CD4-positive, alpha-beta T cell treated with Interleukin-6 for 4 hours (primary cell): ENCODE data around the gene HMCN2.

ENCODE experiments used
- DNase-seq: peaks from one replicate; pipeline ENCODE4 v3.0.0-alpha.2; 2020; ENCODE audit warnings: mixed read lengths

HMCN2 gene

DNA sequence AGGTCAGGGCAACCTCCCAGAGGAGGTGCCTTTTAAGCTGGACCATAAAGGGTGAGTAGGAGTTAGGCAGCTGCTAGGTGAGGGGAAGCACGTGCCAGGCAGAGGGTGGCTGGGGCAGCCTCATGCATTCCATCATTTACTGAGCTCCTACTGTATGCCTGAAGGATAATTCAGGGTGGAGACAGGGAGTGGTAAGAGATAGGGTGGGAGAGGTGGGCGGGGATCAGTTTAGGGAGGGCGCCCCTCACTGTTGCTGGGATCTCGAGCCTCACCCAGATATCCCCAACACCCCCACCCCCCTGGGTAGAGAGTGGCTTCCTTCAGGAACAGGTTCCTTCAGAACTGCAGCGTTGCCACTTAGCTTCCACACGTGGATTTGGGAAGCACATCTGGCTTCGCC is 104.7 kb downstream of the HMCN2 start:
- no peak for DNase-seq

DNA sequence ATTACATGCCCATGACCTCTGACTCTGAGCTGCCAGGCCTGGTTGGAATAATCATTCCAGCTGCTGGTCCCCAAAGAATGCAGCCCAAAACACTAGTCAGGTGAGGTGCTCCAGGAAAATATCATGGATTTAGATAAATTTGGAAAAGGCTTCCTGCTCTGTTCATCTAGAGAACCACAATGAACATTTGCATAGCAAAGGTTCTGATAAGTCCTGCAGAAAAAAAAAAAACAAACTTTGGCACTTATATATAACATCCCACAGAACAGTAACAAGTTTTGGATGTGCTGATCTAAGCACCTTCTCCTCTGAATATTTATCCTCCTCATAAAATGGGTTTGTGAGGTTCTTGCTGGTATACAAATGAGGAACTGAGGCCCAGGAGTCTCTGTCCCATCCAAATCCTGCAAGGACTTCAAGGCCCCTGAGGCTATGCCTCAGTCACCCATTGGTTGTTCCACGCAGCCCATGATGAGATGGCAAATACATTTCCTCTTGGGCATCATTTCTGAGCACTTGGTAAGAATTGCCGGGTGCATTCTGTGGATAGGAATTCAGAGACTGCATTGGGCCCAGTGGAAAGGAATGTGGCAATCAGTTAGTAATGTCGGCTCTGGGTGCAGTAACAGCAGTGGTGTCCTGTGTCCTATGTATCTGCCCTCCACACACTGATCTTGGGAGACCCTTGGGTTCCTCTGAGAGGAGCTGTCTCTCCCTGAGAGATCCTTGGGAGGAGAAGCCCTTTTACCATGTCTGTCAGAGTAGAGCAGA is 105.8 kb downstream of the HMCN2 start:
- no peak for DNase-seq

DNA sequence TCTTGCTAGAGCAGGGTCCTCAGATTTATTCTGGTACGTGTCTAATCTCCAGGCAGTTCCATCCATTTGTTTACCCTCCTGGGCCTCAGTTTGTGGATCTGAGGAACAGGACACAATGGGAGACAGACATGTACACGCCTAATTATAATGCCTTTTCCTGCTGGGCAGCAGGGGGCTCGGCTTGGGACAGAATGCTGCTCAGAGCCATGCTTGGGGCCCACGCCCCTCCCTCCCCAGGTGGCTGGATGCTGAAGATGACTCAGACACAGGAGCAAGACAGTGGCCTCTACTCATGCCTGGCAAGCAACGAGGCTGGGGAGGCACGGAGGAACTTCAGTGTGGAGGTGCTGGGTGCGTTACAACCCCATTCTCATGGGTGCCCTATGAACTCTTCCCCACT is 106.5 kb downstream of the HMCN2 start:
- no peak for DNase-seq

DNA sequence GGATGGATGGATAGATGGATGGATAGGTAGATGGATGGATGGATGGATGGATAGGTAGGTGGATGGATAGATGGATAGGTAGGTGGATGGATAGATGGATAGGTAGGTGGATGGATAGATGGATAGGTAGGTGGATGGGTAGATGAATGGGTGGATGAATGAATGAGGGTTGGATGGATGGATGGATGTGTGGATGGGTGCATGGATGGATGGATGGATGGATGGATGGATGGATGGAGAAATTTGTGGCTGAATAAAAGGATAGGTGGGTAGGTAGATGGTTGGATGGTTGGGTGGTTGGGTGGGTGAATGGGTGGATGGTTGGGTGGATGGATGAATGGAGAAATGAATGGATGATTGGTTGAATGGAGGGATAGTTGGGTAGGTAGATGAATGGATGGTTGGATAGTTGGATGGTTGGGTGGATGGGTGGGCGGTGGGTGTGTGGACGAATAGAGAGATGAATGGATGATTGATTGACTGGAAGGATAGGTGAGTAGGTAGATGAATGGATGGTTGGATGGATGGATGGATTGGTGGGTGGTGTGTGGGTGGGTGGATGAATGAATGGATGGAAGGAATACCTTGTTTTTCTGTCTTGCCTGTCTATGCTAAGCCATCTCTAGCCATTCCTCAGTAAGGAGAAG is 108.2 kb downstream of the HMCN2 start:
- DNase-seq = no peak

DNA sequence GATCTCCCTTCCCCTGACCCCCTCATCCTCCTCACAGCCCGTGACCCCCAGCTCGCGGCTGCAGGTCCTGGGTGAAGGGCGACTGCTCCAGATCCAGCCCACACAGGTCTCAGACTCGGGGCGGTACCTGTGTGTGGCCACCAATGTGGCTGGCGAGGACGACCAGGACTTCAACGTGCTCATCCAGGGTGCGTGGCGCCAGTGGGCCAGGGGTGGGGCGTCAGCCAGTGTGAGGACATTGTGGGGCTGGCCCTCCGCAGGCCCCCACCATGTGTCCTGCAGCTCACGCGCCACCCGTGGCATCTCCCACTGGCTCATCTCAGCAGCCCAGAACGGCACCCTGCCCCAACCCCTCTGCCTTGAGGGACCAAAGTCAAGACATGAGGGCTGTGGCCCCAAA is 112.1 kb downstream of the HMCN2 start:
- no peak for DNase-seq

DNA sequence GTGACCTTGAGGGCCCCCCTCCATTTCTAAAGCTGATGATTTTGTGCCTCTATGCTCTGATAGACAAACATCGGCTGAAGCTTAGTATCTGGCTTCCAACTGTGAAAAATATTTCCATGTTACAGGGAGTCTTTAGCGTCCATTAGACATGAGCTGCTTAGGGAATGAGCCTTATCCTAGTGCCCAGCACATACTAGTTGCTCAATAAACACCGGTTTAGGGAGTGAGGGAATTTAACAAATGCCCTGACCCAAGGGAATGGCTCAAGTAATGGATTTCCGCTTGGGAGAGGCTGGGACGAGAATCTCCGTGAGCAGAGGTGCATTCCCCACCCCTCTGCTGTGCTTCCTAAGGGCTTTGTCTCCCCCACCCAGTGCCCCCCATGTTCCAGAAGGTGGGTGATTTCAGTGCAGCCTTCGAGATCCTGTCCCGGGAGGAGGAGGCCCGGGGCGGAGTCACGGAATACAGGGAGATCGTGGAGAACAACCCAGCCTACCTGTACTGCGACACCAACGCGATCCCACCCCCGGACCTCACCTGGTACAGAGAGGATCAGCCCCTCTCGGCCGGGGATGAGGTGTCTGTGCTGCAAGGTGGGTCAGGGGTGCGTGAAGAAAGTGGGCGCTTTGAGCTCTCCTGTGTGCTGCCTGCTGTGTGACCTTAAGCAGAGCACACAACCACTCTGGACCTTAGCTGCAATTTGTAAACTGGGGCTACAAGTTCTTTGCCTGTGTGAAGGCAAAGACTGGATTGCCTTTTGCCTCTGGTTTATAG is 113.5 kb downstream of the HMCN2 start:
- DNase-seq = no peak

DNA sequence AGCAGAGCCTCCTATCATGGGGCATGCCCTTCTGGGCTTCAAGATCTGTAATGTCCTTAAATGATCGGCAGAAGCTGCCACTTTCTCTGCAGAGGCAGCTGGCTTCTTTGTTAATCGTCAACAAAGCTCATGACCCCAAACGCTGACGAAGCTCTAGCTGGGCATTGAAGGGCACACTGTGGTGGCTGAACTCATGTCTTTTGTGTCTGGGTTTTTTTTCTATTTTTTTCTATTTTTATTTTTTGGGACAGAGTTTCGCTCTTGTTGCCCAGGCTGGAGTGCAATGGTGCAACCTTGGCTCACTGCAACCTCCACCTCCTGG is 114.0 kb downstream of the HMCN2 start:
- no peak for DNase-seq

DNA sequence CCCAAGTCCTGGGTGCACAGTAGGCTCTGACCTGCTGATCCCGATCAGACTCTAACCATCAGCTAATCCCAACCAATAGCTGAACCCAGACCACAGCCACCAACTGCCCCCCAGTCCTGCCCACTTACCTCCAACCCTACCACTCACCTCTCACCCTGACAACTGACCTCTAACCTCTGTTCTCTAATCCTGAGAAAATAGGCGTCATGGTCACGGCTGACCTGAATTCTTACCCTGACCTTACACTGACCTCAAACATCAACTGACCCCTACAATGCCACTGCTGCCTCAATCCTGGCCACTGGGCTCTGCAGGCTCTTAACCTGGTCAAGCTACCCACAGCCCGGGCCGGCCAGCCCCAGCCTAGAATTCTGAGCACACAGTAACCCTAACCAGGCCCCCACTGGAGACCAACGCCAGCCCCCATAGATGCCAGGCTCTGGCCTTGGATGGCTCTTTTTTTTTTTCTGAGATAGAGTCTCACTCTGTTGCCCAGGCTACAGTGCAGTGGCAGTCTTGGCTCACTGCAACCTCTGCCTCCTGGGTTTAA is 115.4 kb downstream of the HMCN2 start:
- DNase-seq = no peak

DNA sequence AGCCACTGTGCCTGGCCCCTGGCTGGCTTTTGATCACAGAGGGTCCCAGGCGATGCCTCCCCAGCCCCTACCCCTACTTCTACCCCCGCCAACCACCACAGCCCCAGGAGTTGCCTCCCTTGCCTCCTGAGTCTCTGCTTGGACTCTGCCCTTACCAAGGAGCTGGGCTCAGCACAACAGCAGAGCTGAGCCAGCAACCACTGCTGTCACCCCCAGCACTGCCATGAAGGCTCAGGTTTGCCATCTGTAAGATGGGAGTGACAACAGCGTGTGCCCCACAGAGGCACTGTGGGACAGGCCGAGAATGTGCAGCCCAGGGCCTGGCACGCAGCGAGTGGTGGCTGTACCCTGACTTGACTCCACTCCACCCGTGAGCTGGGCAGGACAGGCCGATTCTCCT is 116.1 kb downstream of the HMCN2 start:
- no peak for DNase-seq

DNA sequence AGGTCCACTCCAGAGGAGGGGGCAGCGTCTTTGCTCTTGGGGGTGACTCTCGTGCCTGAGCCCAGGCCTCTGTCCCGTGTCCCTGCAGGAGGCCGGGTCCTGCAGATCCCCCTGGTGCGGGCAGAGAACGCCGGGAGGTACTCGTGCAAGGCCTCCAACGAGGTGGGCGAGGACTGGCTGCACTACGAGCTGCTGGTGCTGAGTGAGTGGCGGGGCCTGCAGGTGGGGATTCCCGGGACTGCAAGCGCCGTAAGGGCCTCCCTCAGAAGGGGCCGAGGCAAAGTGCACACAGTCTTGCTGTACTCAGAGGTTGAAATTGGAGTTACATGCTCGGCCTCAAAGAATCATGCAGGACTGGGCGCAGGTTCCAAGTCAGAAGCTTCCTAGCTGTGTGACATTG is 116.5 kb downstream of the HMCN2 start:
- no peak for DNase-seq

DNA sequence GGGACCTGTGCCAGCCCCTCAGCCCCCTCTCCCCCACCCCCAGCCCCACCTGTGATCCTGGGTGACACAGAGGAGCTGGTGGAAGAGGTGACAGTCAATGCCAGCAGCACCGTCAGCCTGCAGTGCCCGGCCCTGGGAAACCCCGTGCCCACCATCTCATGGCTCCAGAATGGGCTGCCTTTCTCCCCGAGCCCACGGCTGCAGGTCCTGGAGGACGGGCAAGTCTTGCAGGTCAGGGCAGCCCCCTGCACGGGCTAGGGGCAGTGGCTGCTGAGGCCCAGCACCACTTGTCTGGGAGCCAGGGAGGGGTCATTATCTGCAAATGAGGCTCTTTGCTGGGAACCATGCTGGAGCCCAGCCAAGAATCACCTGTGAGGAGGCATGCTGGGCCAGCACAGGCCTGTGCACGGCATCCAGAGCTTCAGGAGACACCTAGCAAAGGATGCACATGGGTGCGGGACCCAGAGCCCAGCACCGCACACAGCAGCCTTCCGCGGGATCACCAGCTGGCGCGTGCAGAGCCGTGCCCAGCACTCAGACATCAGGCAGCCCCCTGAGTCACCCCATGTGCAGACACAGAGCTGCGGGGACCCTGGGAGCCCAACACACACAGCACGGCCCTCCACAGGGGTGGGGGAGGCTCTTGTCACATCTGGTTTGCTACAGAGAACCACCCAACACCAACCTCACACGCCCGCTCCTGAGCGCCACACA is 117.2 kb downstream of the HMCN2 start:
- DNase-seq = no peak

DNA sequence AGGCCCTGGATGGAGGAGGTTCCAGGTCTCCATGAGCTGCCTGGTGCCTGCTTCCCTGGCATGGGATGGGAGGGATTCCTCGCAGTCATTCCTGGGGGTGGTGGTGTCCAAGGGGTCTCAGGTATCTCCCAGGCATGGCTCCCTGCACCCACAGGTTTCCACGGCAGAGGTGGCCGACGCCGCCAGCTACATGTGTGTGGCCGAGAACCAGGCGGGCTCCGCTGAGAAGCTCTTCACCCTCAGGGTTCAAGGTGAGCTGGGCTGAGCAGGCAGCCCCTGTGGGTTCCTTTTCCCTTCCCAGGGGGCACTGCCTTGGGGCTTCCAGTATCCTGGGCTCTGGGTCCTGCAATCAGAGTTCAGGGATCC is 117.8 kb downstream of the HMCN2 start:
- no peak for DNase-seq

DNA sequence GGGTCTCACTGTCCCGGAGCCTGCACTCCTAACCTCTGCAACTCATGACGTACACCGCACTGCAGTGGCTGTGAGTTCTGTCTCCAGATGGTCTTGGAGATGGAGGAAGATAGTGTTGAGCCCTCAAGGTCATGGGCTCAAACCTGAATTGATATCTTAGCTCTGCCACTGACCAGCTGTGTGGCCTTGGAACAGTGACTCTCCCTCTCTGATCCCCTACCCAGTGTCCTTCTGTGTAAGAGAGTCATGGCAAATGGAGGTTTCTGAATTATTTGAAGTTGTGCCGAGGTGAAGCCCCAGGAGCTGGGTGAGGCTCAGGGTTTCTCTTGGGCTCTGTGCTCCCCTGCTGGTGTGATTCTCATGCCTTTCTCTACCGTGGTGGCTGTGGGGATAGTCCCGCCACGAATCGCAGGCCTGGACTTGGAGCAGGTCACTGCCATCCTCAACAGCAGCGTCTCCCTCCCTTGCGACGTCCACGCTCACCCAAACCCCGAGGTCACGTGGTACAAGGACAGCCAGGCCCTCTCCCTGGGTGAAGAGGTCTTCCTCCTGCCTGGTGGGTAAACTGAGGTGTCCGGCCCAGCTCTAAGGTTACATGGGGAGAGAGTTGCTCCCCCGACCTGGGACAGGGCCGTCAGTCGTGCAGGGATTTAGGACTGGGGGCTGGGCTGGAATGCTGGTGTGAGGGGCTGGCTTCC is 118.6 kb downstream of the HMCN2 start:
- no peak for DNase-seq

DNA sequence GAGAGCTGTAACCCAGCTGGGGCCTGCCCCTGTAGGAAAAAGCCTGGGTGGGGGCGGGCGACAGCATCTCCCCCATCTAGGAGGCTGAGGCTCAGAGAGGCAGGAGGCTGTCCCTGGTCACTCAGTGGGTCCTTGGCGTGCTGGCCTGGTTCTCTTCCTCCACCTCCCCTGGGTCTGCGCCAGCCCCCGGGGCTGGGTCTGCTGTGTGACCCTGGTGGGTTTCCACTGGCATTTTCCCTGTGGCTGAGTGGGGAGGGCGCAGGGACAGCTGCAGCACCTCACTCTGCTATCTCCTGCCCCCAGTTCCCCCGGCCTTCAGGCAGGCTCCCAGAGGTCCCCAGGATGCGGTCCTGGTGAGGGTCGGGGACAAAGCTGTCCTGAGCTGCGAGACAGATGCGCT is 119.7 kb downstream of the HMCN2 start:
- no peak for DNase-seq

DNA sequence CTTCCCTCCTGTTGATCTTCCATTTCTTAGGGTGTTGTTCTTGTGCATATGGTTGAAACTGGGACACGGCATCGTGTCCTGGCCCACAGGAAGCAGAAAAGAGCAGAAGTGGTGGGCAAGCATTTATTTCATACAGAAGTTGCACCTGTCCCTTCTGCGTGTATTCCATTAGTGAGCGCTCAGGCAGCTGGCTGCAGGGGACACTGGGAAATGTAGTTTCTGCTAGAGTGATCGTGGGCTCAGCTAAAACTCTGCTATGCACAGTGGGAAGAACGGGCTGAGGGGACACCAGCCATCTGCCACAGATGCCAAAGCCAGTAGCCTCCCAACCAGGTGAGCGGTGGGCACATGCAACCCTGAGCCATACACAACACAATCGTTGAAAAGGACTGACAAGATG is 121.8 kb downstream of the HMCN2 start:
- no peak for DNase-seq

DNA sequence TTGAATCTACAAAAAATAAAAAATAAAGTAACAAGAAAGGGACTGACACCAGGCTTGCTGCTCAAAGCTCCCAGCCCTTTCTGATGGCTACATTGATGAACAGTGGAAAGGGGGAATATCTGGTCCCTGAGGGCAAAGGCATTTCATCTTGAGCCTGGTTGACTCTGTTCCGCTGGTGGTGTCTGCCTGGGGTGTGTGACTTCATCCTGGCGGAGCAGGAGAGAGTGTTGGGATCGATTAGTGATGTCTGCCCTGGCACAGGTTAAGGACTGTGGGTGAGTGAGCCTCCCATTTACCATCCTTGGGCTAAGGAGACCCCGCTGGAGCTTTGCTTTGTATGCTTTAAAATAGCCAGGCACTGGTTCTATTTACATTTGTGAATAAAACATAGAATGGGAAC is 122.3 kb downstream of the HMCN2 start:
- DNase-seq = no peak

DNA sequence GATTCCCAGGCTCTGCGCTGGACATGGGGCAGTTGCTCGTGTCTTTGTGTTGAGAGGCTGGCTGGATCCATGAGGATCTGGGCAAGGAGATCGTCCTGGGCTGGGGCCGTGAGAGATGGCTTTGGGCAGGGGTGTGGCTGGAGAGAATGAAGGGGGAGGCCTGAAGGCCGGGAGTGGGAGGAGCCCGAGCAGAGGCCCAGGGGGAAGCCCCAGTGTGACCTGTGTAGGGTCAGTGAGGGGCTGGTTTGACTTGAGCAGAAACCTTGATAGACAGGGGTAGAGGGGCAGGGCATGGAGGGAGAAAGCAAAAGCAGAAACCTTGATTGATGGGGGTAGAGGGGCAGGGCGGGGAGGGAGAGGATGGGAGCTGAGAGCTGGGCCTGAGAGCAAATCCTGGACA is 124.8 kb downstream of the HMCN2 start:
- DNase-seq = no peak

DNA sequence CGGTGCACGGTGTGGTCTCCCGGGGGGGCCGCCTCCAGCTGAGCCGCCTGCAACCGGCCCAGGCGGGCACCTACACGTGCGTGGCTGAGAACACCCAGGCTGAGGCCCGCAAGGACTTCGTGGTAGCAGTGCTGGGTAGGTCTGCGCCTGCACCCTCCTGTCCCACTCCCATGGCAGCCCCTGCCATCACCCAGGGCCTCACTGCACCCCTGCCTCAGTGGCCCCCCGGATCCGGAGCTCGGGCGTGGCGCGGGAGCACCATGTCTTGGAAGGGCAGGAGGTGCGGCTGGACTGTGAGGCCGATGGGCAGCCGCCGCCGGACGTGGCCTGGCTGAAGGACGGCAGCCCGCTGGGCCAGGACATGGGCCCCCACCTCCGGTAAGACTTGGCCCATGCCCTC is 125.4 kb downstream of the HMCN2 start:
- no peak for DNase-seq

DNA sequence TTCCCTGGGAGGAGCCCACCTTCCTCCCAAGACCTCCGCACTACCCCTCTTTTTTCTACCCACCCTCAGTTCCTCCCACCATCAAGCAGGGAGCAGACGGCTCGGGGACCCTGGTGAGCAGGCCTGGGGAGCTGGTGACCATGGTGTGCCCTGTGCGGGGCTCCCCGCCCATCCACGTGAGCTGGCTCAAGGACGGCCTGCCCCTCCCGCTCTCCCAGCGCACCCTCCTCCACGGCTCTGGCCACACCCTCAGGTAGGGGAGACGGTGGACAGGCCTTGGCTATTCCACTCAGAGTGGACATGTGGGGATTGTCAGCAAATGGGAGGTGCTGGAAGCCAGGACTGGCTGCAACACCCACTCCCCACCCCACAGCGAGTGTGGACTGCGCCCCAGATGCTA is 126.3 kb downstream of the HMCN2 start:
- no peak for DNase-seq

DNA sequence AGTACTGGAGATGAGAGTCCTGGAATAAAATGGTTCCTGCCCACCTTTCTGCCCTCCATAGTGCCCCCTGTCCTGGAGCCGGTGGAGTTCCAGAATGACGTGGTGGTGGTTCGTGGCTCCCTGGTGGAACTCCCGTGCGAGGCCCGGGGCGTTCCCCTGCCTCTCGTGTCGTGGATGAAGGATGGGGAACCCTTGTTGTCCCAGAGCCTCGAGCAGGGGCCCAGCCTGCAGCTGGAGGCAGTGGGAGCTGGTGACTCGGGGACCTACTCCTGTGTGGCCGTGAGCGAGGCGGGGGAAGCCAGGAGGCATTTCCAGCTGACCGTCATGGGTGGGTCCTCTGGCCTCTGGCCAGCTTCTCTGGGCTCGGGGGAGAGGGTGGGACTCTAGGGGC is 128.1 kb downstream of the HMCN2 start:
- no peak for DNase-seq

DNA sequence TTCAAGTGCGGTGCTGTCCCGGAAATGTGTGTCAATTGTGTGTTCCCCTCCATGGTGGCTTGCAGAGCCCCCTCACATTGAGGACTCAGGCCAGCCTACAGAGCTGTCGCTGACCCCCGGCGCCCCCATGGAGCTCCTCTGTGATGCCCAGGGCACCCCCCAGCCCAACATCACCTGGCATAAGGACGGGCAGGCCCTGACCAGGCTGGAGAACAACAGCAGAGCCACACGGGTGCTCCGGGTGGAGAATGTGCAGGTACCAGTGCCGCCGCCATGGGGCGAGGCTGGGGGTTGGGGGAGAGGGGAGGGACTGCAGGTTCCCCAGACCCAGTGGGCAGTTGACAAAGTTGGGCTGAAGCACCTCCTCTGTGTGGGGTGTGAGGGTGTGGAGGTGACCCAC is 128.8 kb downstream of the HMCN2 start:
- no peak for DNase-seq

DNA sequence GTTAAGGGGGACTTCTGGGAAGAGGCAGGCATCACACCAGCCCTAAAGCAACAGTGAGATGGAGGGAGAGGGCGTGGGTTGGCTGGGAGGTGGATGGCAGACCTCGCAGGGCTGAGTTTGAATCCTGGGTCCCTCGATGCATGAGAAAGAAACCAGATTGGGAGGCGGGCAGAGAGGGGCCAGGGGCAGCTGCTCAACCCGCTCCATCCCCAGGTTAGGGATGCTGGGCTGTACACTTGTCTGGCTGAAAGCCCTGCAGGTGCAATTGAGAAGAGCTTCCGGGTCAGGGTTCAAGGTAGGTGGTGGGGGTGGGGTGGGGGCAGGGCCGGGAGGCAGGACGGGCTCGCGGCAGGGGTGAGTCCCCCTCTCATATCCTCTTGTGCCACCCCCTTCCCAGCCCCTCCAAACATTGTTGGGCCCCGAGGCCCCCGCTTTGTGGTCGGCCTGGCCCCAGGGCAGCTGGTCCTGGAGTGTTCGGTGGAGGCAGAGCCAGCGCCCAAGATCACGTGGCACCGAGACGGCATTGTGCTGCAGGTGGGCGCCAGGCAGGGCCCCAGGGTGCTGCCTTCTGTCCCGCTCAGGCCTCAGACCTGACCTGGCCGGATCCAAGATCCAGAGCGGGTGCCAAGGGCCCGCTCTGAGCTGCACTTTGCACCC is 129.4 kb downstream of the HMCN2 start:
- no peak for DNase-seq
